Fibroblast of lung (primary cell): ENCODE measurements around the gene TYW1. TPM values are rescaled to one million over a fixed set of nuclear protein-coding genes. Genes with fewer than 3 reads are reported as not detected.
A peak's percentile ranks its signal among the peaks of the same experiment; 100 is the strongest.

Experiments
- DNase-seq, 2 donors: peaks; one replicate each; pipeline versions ENCODE4 v3.0.0 to v3.0.0-alpha.2; 2010; ENCODE audit warnings: low read depth in 2 of 2
- H2AFZ ChIP-seq: 2 replicates; pipeline ENCODE4 v1.5.1; 2012; ENCODE audit warnings: low read length, control low read depth, inconsistent platforms
- H3K27ac ChIP-seq: 2 replicates; pipeline ENCODE4 v1.5.1; 2011; ENCODE audit warnings: low read length, control low read depth; ENCODE audit not compliant: insufficient read depth
- H3K27me3 ChIP-seq: 2 replicates; pipeline ENCODE4 v1.5.1; 2011; ENCODE audit warnings: mild to moderate bottlenecking, low read length; ENCODE audit not compliant: control insufficient read depth, insufficient read depth
- H3K36me3 ChIP-seq: 2 replicates; pipeline ENCODE4 v1.5.1; 2011; ENCODE audit warnings: low read length; ENCODE audit not compliant: control insufficient read depth, insufficient read depth
- H3K4me1 ChIP-seq: 2 replicates; pipeline ENCODE4 v1.5.1; 2011; ENCODE audit warnings: low read length; ENCODE audit not compliant: control insufficient read depth, insufficient read depth; ENCODE audit errors: extremely low read depth
- H3K4me2 ChIP-seq: 2 replicates; pipeline ENCODE4 v1.5.1; 2011; ENCODE audit warnings: low read length, control low read depth; ENCODE audit not compliant: insufficient read depth; ENCODE audit errors: extremely low read depth
- H3K4me3 ChIP-seq, 4 experiments: fragments of 200-600 bp in 1 of 4; sonication (generic) in 1 of 4; replicated peaks in 1 of 4; 2 replicates each; pipeline ENCODE4 v1.5.1; 2011 to 2016; ENCODE audit warnings: low read length in 4 of 4, low read depth in 3 of 4, mild to moderate bottlenecking in 3 of 4, control low read depth in 2 of 4, inconsistent platforms in 1 of 4, mixed read lengths in 1 of 4; ENCODE audit not compliant: insufficient read depth in 1 of 4; ENCODE audit errors: control extremely low read depth in 1 of 4
- H3K79me2 ChIP-seq: 2 replicates; pipeline ENCODE4 v1.5.1; 2012; ENCODE audit warnings: mild to moderate bottlenecking, low read length, inconsistent platforms; ENCODE audit not compliant: control insufficient read depth, insufficient read depth
- H3K9ac ChIP-seq: 2 replicates; pipeline ENCODE4 v1.5.1; 2011; ENCODE audit warnings: mild to moderate bottlenecking, low read length, control low read depth; ENCODE audit not compliant: insufficient read depth
- H3K9me3 ChIP-seq: 2 replicates; pipeline ENCODE4 v1.5.1; 2012; ENCODE audit warnings: low read depth, low read length; ENCODE audit not compliant: control insufficient read depth, insufficient read depth
- H4K20me1 ChIP-seq: 2 replicates; pipeline ENCODE4 v1.5.1; 2011; ENCODE audit warnings: low read length; ENCODE audit not compliant: control insufficient read depth, insufficient read depth; ENCODE audit errors: extremely low read depth
- EZH2 ChIP-seq: IDR thresholded peaks from 2 replicates; pipeline ENCODE4 v1.5.1; 2012; ENCODE audit warnings: low read length, control low read depth, mild to moderate bottlenecking; ENCODE audit errors: missing control alignments
- polyA plus RNA-seq, 2 donors: library from polyadenylated mRNA; depleted of rRNA in 1 of 2; stranded (reverse) in 1 of 2; unstranded in 1 of 2; fragments of >200 nt; gene quantifications; 2 replicates each; pipeline ENCODE4 v1.2.1, GENCODE V29; 2011 to 2012; ENCODE audit warnings: missing spikeins in 1 of 2
- total RNA-seq: library from RNA; depleted of rRNA; stranded (reverse); fragments of >200 nt; gene quantifications from 2 replicates; pipeline ENCODE4 v1.2.1, GENCODE V29; 2014
- TF ChIP-seq, protein P1 (sequence below), 2 donors: IDR thresholded peaks in 1 of 2; conservative IDR thresholded peaks in 1 of 2; 1 replicate in 1 of 2; 2 replicates in 1 of 2; pipeline ENCODE4 v1.5.1; 2011 to 2012; ENCODE audit warnings: low read length in 2 of 2, control low read depth in 1 of 2, inconsistent platforms in 1 of 2, low read depth in 1 of 2, mild to moderate bottlenecking in 1 of 2

Gene TYW1
- total and polyA plus RNA-seq, 2 donors (not counting 1 experiment from before 2014, with no cell fraction given) = 16.7 to 25.1 TPM

DNA sequence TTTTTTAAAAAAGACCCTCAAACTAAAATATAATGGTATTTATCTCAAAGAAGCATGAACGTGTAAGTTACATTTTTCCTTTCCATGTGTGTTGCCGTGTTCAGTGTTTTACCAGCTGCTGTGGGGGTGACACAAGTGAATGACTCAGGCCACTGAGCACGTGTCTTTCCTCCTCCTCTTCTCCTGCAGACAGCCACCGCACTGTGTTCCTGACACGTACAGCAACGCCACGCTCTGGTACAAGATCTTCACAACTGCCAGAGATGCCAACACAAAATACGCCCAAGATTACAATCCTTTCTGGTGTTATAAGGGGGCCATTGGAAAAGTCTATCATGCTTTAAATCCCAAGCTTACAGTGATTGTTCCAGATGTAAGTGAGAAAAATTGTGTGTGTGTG lies 45.9 kb upstream of the TYW1 start:
- TF ChIP-seq, protein P1, sequence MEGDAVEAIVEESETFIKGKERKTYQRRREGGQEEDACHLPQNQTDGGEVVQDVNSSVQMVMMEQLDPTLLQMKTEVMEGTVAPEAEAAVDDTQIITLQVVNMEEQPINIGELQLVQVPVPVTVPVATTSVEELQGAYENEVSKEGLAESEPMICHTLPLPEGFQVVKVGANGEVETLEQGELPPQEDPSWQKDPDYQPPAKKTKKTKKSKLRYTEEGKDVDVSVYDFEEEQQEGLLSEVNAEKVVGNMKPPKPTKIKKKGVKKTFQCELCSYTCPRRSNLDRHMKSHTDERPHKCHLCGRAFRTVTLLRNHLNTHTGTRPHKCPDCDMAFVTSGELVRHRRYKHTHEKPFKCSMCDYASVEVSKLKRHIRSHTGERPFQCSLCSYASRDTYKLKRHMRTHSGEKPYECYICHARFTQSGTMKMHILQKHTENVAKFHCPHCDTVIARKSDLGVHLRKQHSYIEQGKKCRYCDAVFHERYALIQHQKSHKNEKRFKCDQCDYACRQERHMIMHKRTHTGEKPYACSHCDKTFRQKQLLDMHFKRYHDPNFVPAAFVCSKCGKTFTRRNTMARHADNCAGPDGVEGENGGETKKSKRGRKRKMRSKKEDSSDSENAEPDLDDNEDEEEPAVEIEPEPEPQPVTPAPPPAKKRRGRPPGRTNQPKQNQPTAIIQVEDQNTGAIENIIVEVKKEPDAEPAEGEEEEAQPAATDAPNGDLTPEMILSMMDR (conservative IDR thresholded peaks at IDR 0.05 in 1 of 2, IDR thresholded peaks at IDR 0.05 in 1 of 2; ENCODE audit: low read depth in 1 of 2, low read length in 2 of 2) = no peak
- no peak for TF ChIP-seq EZH2
- Histone ChIP-seq H3K4me3 (no peak overlapping the region), H3K9ac (no peak overlapping the region), H3K4me1 (peaks cover 11% of the 10 kb centered on the region), H3K79me2 (no peaks in the 10 kb centered on the region), H3K9me3 (no peaks in the 10 kb centered on the region), H2AFZ (no peak overlapping the region), H3K27ac (no peak overlapping the region), H3K36me3 (peaks cover 13% of the 10 kb centered on the region), H4K20me1 (no peaks in the 10 kb centered on the region), H3K27me3 (no peaks in the 10 kb centered on the region), H3K4me2 (no peak overlapping the region)
- DNase-seq = peak; percentile 43 to 63

DNA sequence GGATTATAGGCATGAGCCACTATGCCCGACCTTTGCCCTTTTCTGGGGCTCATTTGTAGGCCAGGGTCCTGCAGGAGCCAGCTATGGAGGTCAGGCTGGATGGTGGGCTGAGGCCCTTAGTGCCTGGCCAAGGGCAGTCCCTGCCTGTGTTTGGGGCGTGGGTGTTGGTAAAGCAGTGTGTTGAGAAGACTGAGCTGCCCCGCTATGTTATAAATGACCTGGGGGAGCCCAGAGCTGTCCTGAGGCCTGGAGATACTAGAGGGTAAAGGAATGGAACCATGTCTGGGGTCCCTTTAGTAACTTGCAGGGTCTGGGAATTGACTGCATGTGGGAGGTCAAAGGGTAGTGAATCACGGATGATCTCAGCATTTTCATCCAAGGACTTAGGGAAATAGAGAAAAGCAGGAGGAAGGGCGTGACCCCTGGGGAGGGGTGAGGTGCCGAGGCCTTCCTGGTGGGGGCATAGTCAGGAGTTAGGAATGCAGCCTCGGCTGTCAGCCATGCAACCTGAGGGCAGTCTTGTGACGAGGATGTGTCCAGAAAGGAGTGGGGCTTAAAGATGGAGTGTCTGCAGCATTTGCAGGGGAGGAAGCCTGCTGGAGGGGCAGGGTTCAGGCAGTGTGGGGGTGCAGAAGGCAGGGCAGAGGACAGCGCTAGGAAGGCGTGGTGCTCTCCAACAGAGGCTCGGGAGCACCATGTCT lies 44.1 kb upstream of the TYW1 start:
- Histone ChIP-seq H3K36me3 (peaks cover 13% of the 10 kb centered on the region), H3K27me3 (no peaks in the 10 kb centered on the region), H3K4me3 (no peak overlapping the region), H3K9ac (no peak overlapping the region), H3K4me1 (peaks cover 11% of the 10 kb centered on the region), H4K20me1 (no peaks in the 10 kb centered on the region), H2AFZ (no peak overlapping the region), H3K27ac (peak overlapping the region; percentile 79), H3K4me2 (peak overlapping the region; percentile 68), H3K9me3 (no peaks in the 10 kb centered on the region), H3K79me2 (no peaks in the 10 kb centered on the region)
- DNase-seq = peak; percentile 54 to 61
- TF ChIP-seq EZH2 = no peak

DNA sequence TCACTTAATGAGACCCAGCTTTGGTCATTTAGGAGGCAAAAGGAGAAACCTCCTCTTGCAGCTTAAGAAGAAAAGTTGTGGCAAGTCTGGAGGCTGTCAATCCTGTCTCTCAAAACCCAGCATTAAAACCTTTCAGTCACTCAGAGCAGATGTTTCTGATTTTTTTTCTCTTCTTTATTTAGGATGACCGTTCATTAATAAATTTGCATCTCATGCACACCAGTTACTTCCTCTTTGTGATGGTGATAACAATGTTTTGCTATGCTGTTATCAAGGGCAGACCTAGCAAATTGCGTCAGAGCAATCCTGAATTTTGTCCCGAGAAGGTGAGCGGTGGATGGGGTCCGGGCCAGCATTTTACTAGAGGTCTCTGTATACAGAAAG lies 43.6 kb upstream of the TYW1 start:
- Histone ChIP-seq H3K27me3 (no peaks in the 10 kb centered on the region), H3K4me1 (peaks cover 11% of the 10 kb centered on the region), H4K20me1 (no peaks in the 10 kb centered on the region), H3K4me2 (peak overlapping the region; percentile 68), H3K9me3 (no peaks in the 10 kb centered on the region), H3K36me3 (peaks cover 15% of the 10 kb centered on the region), H2AFZ (no peak overlapping the region), H3K4me3 (no peak overlapping the region), H3K79me2 (no peaks in the 10 kb centered on the region), H3K9ac (no peak overlapping the region), H3K27ac (peak overlapping the region; percentile 54)
- TF ChIP-seq, protein P1 (conservative IDR thresholded peaks at IDR 0.05 in 1 of 2, IDR thresholded peaks at IDR 0.05 in 1 of 2; ENCODE audit: low read depth in 1 of 2, low read length in 2 of 2) = no peak
- no peak for TF ChIP-seq EZH2
- DNase-seq = no peak
